GM12864 (cell line): ENCODE data around the gene CFAP77.

Experiments used
- DNase-seq: peaks from one replicate; pipeline ENCODE4 v3.0.0-alpha.2; 2011; ENCODE audit warnings: low read depth
- H3K4me3 ChIP-seq: 2 replicates; pipeline ENCODE4 v1.5.1; 2011; ENCODE audit warnings: mild to moderate bottlenecking, low read depth, low read length, control low read depth
- TF ChIP-seq, protein P1 (sequence below): IDR thresholded peaks from 2 replicates; pipeline ENCODE4 v1.5.1; 2011; ENCODE audit warnings: low read depth, mild to moderate bottlenecking, moderate library complexity, low read length, control low read depth, inconsistent platforms; ENCODE audit errors: missing control alignments

Gene CFAP77

DNA sequence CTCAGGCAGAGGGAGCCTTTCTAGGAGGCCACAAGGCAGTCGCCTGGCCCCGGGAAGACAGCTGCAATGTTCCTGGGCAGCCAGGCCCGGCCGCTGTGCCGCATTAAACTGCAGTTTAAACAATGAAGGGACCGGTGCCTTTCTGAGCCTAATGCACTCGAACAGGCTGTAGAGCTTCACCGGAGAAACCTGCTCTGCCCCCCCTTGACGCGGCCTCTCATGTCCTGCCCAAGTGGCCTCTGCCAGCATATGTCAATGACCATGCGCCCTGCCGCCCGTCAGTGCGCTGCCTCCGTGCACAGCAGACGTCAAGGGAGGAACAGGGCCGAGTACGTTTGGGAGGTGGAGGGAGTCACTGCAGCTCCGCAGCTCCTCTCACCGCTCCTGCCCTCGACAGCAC, 133.9 kb downstream of the CFAP77 start:
- no peak overlapping the region for H3K4me3 ChIP-seq
- no peak for DNase-seq
- TF ChIP-seq, protein P1, sequence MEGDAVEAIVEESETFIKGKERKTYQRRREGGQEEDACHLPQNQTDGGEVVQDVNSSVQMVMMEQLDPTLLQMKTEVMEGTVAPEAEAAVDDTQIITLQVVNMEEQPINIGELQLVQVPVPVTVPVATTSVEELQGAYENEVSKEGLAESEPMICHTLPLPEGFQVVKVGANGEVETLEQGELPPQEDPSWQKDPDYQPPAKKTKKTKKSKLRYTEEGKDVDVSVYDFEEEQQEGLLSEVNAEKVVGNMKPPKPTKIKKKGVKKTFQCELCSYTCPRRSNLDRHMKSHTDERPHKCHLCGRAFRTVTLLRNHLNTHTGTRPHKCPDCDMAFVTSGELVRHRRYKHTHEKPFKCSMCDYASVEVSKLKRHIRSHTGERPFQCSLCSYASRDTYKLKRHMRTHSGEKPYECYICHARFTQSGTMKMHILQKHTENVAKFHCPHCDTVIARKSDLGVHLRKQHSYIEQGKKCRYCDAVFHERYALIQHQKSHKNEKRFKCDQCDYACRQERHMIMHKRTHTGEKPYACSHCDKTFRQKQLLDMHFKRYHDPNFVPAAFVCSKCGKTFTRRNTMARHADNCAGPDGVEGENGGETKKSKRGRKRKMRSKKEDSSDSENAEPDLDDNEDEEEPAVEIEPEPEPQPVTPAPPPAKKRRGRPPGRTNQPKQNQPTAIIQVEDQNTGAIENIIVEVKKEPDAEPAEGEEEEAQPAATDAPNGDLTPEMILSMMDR = no peak

DNA sequence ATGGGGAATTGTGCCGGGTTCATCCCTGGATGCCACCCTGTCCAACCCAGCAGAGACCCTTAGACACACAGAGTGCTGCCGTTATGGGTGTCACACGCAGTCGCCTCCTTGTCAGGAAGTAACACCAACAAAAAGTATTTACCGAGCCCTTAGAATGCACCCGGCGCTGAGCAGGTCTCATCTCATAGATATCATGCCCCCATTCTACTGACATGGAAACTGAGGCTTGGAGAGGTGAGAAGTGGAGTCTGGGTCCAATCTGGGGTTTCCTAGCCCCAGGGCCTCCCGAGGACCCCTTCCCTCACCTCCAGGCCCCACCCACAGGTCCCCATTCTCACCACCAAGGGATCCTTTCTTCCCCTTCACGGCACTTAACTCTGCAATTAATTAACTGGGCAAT, 135.6 kb downstream of the CFAP77 start:
- no peak overlapping the region for H3K4me3 ChIP-seq
- TF ChIP-seq, protein P1 = no peak
- DNase-seq = no peak

DNA sequence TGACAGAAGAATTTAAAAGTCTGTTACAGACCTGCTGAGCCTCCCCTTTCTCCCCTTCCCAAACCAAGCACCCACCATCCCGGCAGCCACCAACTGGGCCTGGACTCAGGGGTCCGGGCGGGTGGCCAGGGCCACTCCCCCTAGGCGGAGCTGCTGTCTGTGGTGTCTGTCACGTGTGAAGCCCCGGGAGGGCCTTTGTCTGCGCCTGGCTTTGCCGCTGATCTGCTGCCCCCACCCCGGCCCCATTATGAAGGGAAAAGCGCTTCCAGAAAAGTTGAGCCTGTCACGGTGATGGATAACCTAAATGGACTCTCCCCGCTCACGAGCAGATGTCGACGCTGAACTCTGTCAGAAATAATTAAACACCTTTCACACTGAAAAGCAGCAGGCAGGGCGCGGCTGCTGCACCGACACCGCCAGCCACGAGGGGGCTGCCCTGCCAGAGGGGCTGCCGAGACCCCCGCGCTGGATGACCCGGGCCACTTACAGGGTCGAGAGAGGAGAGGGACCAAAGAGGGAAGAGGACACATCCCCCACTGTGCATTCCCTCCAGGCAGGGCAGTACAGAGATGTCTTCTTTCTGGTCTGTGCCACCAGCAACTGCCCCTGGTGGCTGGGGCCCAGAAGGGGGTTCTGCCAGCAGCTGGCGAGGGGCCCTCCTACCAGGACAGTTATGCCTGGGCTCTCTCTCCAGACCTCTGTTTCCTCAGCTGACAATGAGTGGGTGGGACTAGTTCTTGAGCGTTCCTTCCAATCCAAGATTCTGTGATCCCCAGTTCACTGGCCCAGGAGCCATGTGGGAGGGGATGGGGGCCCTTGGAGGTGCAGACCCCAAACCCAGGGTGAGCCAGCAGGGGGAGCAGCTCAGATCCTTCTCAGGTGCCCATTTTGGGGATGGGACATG, 136.4 kb downstream of the CFAP77 start:
- TF ChIP-seq, protein P1 = peak; percentile 52
- DNase-seq = no peak
- no peak overlapping the region for H3K4me3 ChIP-seq

DNA sequence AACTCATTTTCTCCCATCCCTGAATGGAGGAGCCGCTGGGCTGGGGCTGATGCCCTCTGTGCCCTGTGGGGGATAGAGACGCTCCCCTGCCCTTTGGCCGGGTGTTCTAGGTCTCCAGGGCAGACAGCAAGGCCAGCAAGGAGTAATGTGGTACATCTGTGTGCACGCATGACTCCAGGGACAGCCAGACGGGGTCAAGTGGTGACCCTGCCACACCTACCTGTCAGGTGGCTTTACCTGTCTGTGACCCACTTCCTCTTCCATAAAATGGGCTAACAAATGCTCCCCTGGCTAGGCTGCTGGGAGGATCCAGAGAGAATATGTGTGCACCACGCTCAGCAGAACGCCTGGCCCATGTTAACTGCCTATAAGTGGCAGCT, 137.0 kb downstream of the CFAP77 start:
- TF ChIP-seq, protein P1 = no peak
- H3K4me3 ChIP-seq = no peak overlapping the region
- DNase-seq = no peak

DNA sequence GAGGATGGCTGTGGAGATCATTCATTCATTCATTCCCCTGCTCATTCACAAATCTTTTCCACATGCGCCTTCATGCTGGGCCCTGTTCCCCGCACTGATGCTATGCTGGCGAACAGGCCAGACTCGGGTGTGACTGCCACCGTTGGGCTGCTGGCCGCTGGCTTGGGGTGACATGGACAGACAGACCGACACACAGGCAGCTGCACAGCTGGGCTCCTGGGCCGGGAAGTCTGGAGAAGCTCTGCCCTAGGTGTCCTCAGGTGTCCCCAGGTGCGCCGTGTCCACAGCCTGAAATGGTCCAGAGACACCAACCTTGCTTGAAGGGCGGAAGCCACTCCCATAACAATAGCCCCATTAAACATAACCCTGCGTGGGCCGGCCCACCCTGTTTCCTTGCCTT, 137.4 kb downstream of the CFAP77 start:
- no peak for DNase-seq
- TF ChIP-seq, protein P1 = no peak
- H3K4me3 ChIP-seq = no peak overlapping the region

DNA sequence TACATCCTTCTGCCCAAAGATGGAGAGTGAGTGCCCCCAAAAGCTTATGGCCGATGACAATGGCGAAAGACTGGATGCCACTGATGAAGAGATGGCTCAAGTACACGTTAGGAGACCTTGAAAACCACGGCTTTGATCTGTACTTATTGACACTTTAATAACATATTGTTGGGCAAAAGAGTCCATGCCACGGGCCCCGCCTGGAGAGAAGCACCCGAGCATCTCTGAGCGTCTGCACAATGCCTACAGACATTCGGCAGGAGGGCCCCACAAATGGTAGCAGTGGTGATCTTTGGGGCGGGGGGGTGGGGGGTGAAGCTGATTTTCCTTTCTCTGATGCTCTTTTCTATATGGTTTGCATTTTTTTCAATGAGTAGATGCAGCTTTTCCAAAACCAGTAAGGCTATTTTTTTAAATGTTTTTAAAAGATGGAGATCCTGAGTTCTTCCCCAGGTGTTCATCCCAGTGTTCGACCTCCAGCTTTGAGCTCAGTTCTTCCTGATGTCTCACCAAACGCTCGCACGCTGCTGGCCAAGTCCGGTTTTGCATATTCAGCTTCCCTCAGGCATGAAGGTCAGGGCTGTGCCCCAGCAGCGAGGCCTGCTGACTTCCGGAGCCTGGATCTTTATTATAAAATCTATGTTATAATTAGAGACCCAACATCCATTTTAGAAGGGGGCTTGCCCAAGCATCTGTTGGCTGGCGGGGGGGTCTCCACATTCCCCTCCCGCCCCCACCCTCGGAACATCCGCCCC, 138.1 kb downstream of the CFAP77 start:
- no peak overlapping the region for H3K4me3 ChIP-seq
- TF ChIP-seq, protein P1 = no peak
- DNase-seq = no peak
